Epithelial cell of esophagus (primary cell): ENCODE data around the gene MLPH.

ENCODE experiments used
- DNase-seq: peaks from one replicate; pipeline ENCODE4 v3.0.0; 2010; ENCODE audit warnings: low read depth
- H3K4me3 ChIP-seq: 2 replicates; pipeline ENCODE4 v1.5.1; 2011; ENCODE audit warnings: mild to moderate bottlenecking, low read length, control low read depth
- CTCF ChIP-seq: IDR thresholded peaks from 2 replicates; pipeline ENCODE4 v1.5.1; 2011; ENCODE audit warnings: low read depth, mild to moderate bottlenecking, low read length, control low read depth, inconsistent platforms; ENCODE audit not compliant: insufficient read depth; ENCODE audit errors: missing control alignments

MLPH gene

GRCh38 chr2:237450583-237450982, 36.5 kb upstream of the MLPH start:
- DNase-seq, result no peak
- no peak for TF ChIP-seq CTCF

DNA sequence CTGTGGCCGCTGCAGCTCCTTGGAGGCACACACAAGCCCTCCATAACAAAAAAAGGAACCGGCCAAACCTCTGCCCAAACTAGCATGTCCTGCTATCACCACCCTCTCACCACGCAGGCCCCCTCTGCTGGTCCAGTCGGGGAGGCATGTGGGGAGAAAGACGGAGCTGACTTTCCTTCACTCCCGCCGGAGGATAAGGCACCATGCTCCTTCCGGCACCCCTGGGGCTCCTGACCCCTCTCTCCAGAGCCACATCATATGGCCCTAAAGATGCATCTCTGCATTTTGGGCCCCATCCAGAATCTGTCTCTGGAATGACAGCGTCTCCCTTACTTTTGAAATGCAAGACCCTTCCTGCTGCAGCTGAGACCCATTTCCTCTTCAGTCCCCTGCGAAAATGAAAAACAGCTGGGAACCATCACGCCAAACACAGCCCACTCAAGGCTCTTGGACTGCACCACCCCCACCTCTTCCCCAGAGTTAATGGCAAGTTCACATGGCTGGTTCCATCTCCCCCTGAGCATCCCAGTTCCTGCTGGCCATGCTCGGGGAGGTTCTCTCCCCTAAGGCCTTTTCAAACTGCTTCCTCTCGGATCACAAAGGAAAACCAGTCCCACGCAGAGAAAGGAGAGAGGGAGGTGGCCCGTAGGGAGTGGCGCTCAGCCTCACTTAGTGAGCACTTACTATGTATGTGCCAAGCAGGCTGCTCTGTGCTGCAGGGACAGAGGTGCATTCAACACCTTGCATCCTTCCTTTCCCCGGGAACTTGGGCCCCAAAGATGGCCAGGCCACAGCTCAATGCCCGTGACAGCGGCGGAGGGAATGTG, 35.2 kb upstream of the MLPH start:
- DNase-seq, result no peak
- no peak for TF ChIP-seq CTCF
- H3K4me3 ChIP-seq, result no peak overlapping the region

More at GRCh38 chr2:237450583-237450982, 36.5 kb upstream of the MLPH start:
- H3K4me3 ChIP-seq, result no peak overlapping the region

DNA sequence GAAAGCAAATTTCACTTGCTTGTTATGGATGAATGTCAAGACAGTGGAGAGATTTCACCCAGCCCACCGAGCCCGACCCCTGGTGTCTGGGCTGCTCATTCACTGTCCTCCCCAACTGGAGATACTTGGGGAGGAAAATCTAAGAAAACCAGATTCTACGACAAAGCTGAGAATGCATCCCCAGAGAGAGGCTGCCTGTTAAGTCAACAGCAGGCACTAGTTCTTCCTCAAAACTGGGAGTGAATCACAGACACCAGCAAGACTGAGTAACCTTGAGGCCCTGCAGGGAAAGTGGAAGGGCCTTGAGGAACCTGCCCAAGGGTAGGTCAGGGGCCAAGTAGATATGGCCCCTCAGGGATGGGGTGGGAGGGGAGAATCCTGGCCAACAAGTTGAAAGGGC, 34.2 kb upstream of the MLPH start:
- no peak overlapping the region for H3K4me3 ChIP-seq
- peak; percentile 37 for DNase-seq
- no peak for TF ChIP-seq CTCF

DNA sequence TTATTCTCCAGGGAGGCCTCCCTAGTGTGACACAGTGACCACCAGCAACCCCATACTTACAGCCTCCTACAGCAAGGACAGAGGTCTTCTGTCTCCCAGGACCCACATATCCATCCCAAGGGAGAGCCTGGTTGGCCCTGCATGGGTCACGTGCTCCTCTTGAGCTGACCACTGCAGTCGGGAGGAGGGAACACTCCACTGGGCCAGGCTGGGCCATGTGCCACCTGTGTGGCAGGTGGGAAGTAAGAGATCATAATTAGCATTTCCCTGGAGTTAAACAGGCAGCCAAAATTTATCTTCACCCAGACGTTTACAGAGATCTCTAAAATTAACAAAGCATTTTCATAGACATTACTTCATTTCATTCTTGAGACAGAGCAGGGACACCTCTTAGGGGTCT, 33.4 kb upstream of the MLPH start:
- no peak for TF ChIP-seq CTCF
- DNase-seq, result no peak

GRCh38 chr2:237455764-237456163, 31.3 kb upstream of the MLPH start:
- no peak for DNase-seq
- no peak for TF ChIP-seq CTCF
- H3K4me3 ChIP-seq, result no peak overlapping the region

More for the DNA sequence above, 33.4 kb upstream of the MLPH start:
- H3K4me3 ChIP-seq, result no peak overlapping the region

DNA sequence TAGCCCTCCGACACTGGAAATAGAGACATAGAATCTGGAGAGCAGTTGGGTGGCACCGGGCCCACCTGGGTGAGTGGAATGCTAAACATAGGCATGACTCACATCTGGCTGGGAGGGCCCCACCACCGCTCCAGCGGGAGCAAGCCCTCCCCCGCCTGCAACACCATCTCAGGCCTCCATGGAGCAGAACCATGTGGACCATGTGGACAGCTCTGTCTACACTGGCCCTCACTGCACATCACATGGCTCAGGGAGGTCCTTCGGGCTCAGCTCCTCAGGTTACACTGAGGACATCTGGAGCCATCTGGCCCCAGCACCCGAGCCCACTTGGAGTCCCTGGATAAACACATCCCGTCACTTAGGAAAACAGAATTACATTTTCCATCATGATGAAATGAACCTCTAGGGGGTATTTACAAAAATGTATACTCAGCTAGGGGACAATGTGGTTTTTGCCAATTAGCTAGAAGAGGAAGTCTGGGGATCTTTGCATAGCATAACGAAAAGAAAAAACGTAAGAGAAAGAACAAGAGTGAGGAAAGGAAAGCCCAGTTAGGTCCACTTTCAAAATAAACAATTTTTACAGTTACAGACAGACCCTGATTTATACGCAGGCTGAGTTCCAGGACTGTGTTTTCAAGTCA, 30.7 kb upstream of the MLPH start:
- H3K4me3 ChIP-seq, result no peak overlapping the region
- no peak for DNase-seq
- TF ChIP-seq CTCF, result no peak
